ENCODE results near the gene TIAM1.

Gene TIAM1

DNA sequence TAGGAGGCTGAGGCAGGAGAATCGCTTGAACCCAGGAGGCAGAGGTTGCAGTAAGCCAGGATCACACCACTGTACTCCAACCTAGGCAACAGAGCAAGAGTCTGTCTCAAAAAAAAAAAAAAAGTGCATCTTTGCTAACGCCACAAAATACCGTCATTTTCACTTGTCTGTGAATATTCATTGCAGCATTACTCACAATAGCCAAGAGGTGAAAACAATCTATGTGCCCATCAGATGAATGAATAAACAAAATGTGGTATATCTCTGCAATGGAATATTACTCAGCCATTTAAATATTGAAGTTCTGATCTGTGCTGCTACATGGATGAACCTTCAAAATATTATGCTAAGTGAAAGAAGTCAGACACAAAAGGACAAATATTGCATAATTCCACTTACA is 7.9 kb upstream of the TIAM1 start:
- no peak for DNase-seq

DNA sequence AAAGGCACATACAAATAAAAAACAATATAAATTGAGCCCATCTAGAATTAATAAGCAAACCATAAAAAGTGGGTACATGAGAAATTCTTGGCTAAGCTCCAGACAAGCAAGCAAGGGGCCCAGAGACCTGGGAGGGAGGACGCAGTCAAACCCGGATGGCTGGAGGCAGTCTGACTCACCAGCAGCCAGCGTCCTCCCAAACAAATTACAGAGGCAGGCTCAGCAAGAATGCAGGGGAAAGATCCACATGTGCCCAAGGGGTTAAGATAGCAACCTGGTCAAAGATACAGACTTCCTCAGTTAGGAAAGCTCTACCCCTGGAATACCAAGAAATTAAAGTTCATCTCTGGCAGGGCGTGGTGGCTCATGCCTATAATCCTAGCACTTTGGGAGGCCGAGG is 7.4 kb upstream of the TIAM1 start:
- DNase-seq = no peak

GRCh38 chr21:31349208-31349607 is 5.1 kb upstream of the TIAM1 start:
- DNase-seq = no peak

GRCh38 chr21:31348188-31348587 is 4.1 kb upstream of the TIAM1 start:
- DNase-seq = no peak

- DNase-seq = peak; percentile 16
Observed at GRCh38 chr21:31347435-31348032, 3.5 kb upstream of the TIAM1 start.

DNA sequence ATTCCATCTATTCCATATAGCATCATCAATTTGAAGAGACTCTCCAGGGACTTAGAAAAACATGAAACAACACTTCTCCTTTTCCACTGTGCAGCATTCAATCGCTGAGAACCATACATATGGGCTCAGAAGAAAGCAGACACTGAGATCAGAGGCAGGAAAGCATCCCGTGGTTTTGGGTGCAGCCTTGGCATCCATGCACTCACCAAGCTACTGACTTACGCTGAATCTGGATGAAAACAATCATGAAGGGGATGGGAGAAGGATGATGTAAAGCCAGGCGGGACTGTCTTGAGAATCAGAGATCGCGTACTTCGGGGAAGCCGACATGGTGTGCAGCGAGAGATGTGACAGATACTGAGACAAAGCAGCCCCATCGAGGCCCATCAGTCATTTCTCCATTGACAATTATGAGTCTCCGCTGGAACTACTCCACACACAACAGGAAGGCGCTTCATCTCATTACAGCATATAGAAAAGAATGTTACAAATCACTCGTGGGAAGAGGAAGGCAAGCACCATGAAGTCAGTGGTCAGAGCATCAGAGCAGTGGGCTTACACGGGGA is 2.3 kb upstream of the TIAM1 start:
- no peak for DNase-seq

DNA sequence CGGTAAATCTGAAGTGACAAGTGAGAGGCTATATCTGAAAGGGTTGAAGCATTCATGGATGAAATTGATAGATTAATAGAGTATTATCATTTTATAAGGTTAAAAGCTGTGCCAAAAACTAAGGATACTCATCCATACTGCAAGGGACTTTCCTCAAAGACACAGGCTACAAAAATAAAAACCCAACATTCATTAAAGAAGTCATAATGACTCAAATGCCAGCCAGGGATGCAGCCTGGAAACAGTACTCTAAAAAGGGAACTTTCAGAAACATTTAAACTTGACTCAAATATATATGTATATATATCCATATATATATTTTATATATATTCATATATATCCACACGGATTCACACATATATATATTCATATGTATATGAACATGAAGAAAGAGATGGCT is 1.1 kb upstream of the TIAM1 start:
- DNase-seq = no peak

DNA sequence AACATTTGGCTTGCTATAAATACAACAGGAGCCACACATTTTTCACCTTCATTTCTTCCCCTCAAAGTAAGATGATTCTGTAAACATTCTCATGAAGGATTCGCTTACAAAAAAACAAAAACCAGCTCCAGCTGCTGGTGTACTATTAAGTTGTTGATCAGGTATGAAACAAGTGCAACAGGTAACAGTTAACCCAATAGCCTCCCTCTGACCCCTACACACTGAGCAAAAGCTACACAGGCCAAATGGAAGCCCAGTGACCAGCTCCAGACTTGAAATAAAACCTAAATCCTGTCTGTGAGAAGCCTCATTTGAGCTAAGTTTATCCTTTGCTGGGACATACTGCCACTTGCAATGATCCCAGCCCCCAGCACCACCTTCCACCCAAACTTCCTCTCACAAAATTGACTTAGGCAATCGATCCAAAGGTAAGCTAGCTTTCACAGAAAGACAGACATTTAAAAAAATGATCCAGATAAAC is 991 bp downstream of the TIAM1 start:
- DNase-seq = no peak

GRCh38 chr21:31342348-31342747 is 1.7 kb downstream of the TIAM1 start:
- peak; percentile 3 for DNase-seq

DNA sequence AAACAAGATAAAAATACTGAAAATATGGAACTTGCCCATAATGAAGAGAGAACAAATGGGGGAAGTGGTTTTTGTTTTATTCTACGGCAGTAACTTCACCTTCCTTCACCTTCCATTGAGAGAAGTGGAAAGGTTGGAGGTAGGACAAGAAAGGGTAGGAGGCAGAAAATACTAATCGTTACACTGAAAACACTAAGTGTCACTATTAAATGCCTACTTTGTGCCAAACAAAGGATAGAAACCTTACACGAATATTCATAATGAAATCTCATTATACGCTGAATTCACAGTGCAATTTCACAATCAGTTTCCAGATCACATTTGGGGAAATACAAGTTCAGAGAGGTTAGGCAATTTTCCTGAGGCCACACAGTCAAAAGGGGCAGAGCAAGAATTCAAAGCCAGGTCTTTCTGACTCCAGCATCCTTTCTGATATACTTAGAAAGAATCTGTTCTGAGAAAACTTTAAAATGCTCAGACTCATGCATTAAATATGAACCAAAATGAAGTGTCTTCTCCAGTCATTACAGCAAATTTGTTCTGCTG is 3.0 kb downstream of the TIAM1 start:
- no peak for DNase-seq

DNA sequence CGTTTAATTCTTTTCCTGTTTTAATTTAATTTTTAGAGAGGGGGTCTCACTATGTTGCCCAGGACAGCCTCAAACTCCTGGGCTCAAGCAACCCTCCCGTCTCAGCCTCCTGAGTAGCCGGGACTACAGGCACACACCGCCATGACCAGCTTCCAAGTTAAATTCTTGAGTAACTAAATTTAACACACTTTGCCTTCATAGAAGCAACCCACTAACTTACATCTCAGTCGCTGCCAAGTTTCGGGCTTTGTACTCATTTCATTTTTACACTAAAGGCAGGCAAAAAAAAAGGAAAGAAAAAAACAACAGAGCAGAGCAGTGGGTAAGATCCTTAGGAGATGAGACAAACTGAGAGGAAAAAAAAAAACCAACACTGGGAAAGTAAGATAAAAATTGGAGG is 3.5 kb downstream of the TIAM1 start:
- no peak for DNase-seq

DNA sequence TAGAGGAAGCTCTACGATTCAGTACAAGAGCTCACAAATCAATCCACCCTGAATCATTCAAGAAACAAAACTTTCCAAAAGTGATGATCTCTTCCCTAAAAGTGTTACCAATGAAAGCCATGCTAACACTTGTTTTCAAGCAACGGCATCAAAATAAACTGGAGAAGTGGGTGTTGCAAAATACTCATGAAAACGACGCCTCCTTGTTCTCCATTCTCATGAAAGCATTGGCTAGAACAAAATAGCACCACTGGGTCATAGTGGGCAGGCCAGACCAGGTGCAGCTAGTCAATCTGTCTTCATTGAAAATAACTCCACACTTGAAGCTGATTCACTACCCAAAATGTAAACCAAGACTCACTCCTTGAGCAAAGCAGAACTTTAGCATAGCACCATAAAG is 4.3 kb downstream of the TIAM1 start:
- DNase-seq = no peak

DNA sequence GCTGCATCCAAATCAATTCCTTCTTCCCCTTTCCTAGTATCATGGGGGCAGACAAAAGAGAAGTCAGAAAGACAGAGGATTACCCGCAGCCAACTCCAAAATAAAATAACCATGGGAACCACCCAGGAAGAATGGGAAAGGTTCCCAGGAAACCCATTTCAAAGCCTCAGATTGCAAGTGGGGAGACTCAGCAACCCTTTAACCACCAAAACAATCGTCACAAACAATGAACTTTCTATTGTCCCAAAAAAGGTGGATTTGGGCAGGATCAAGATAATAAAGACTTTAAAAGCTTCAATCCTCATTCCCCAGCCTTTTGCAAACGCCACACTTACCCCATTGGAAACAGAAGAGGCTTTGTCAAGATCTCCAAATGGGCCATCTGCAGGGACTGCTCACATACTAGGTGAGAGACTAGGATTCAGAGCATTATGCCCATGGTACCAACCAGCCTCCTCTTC is 5.1 kb downstream of the TIAM1 start:
- no peak for DNase-seq

GRCh38 chr21:31337996-31338907 is 5.8 kb downstream of the TIAM1 start:
- DNase-seq = no peak

GRCh38 chr21:31337086-31337485 is 7.0 kb downstream of the TIAM1 start:
- DNase-seq = no peak

DNA sequence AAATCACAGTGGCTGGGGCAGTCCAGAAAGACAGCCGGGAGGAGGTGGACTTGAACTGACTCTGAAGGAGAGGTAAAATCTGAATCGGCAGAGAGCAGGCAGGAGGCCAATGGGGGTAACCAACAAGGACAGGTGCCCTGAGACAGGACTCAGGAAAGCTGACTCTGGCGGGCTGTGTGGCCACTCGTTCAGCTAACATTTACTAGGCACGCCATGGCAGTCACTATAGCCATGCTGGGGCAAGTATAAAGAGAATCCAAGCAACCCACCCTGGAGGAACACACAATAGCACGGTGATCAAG is 7.4 kb downstream of the TIAM1 start:
- DNase-seq = no peak

DNA sequence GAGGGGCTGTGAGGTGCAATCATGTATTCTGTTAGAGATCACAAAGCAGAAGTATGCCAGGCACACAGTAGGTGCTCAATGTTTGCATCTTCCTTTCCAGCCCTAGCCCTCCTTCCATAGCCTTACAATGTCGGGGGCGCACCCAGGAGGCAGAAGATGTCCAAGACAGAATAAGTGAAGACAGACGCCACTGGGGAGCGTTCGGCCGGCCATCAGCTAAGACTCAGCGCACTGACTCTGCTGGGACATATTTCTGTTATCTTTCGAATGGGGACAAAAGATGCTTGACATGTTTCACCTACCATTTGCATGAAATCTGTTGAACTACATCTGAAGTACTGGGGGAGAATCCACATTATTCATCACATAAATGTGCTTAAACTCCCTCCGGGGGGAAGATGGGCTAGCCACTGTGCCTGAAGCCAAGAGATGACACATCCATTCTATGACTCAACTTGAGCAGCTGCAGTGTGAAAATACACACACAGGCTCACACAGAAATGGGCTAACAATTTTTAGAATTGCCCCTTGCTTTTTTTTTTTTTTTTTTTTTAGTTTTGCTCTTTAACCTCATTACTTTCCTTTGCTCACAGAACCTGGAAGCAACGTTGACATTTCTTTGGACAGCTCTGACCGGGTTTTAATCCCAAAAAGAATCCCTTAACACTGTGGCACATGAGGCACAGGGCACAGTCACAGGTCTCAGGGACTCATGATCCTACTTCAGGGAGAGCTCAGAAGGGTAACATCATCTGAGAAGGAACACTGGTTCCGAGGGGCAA is 7.9 kb downstream of the TIAM1 start:
- no peak for DNase-seq

DNA sequence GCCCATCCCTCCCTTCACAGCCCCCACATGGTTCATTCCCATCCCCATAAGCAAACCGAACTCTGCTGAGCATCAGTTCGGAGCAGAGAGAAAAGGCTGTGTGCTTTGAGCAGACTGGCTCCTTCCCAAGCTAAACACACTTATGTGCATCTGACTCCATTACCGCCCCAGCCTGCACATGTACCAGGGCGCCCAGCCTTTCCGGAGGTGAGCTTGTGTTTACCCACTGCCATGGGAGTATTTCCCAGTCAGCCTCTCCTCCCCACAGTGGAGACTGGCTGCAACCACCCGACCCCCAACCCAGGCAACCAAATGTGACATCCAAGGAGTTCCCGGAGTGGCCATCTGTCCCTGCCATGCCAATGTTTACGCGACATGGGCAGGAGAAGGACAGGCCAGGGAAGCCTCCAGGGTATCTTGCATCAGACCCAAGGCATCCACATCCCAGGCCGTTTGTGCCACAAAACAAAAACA is 9.4 kb downstream of the TIAM1 start:
- no peak for DNase-seq

GRCh38 chr21:31332525-31332924 is 11.5 kb downstream of the TIAM1 start:
- DNase-seq = no peak

DNA sequence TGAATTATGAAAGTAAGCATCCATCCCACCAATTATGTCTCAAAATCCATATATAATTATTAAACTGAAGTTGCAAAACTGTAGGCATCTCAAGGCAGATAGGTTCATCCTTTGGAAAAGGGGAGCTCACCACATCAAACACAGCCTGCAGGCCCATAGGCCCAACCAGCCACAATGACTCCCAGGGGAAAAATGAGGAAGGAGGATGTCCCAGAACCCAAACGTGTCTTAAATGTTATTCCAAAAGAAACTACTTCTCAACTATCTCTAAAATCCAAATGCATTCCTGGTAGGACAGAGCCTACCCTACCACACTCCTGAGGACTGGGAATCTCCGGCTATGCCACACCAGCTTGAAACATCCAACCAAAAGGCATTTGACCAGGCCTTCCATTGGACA is 12.8 kb downstream of the TIAM1 start:
- no peak for DNase-seq

DNA sequence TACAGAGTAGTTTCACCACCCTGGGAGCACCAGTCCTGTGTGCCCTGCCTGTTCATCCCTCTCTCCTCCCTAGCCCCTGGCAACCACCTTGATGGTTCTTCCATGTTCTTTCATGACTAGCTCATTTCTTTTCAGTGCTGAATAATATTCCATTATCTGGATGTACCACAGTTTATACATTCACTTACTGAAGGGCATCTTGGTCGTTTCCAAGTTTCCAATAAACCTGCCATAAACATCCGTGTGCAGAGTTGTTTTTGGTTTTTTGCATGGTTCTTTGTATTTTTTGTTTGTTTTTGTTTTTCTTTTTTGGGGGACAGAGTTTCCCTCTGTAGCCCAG is 13.9 kb downstream of the TIAM1 start:
- DNase-seq = no peak

- DNase-seq = no peak
Observed at GRCh38 chr21:31329456-31330143, 14.5 kb downstream of the TIAM1 start.

Data from hematopoietic multipotent progenitor cell treated with erythropoietin and hydrocortisone succinate and interleukin-3 and kit ligand, for 8 days (in vitro differentiated cells).